GM06990 (cell line): ENCODE measurements around the gene CAPN10.

Experiments used
- DNase-seq: peaks from one replicate; pipeline ENCODE4 v3.0.0-alpha.2; 2011; ENCODE audit not compliant: insufficient read length; ENCODE audit errors: extremely low read depth
- H3K27me3 ChIP-seq: replicated peaks from 2 replicates; pipeline ENCODE4 v1.6.0; 2011; ENCODE audit warnings: low read length; ENCODE audit not compliant: control insufficient read depth, insufficient read depth
- H3K36me3 ChIP-seq: 2 replicates; pipeline ENCODE4 v1.5.1; 2011; ENCODE audit warnings: low read length; ENCODE audit not compliant: control insufficient read depth, insufficient read depth
- H3K4me3 ChIP-seq: replicated peaks from 2 replicates; pipeline ENCODE4 v1.5.1; 2011; ENCODE audit warnings: low read depth, mild to moderate bottlenecking, control low read depth, low read length
- CTCF ChIP-seq: IDR thresholded peaks from 2 replicates; pipeline ENCODE4 v1.5.1; 2011; ENCODE audit warnings: low read length, control low read depth, mild to moderate bottlenecking, inconsistent platforms; ENCODE audit not compliant: insufficient read depth, poor library complexity, severe bottlenecking

CAPN10 gene

GRCh38 chr2:240576036-240576435 lies 10.5 kb upstream of the CAPN10 start:
- no peak for TF ChIP-seq CTCF

GRCh38 chr2:240576436-240577205 lies 9.9 kb upstream of the CAPN10 start:
- H3K27me3 ChIP-seq, result no peaks in the 10 kb centered on the region
- no peak for DNase-seq
- TF ChIP-seq CTCF, result no peak
- H3K4me3 ChIP-seq, result no peak overlapping the region
- H3K36me3 ChIP-seq, result peaks cover 40% of the 10 kb centered on the region

More at GRCh38 chr2:240576036-240576435, 10.5 kb upstream of the CAPN10 start:
- Histone ChIP-seq H3K4me3 (no peak overlapping the region), H3K27me3 (no peaks in the 10 kb centered on the region), H3K36me3 (peaks cover 40% of the 10 kb centered on the region)
- DNase-seq, result no peak

- no peak for DNase-seq
- Histone ChIP-seq H3K27me3 (no peaks in the 10 kb centered on the region), H3K36me3 (peaks cover 40% of the 10 kb centered on the region), H3K4me3 (no peak overlapping the region)
- TF ChIP-seq CTCF, result no peak
Measured at GRCh38 chr2:240577281-240578109, 9.0 kb upstream of the CAPN10 start.

- H3K27me3 ChIP-seq, result no peaks in the 10 kb centered on the region
- H3K4me3 ChIP-seq, result no peak overlapping the region
- peaks cover 40% of the 10 kb centered on the region for H3K36me3 ChIP-seq
- DNase-seq, result no peak
- TF ChIP-seq CTCF, result no peak
Measured at GRCh38 chr2:240578110-240578450, 8.5 kb upstream of the CAPN10 start.

GRCh38 chr2:240578488-240578887 lies 8.0 kb upstream of the CAPN10 start:
- no peak for DNase-seq
- H3K4me3 ChIP-seq, result no peak overlapping the region
- H3K36me3 ChIP-seq, result peaks cover 41% of the 10 kb centered on the region

More at GRCh38 chr2:240578488-240578887, 8.0 kb upstream of the CAPN10 start:
- H3K27me3 ChIP-seq, result no peaks in the 10 kb centered on the region
- no peak for TF ChIP-seq CTCF
